ACC112 (cell line): ENCODE measurements around the gene HSDL1.
A peak's percentile ranks its signal among the peaks of the same experiment; 100 is the strongest.

Experiments used
- H2AFZ ChIP-seq: fragments of 200-600 bp; sonication (generic); one replicate; pipeline ENCODE4 v1.6.0; 2017; ENCODE audit warnings: antibody characterized with exemption, low read length; ENCODE audit not compliant: unreplicated experiment
- H3K27ac ChIP-seq: fragments of 200-600 bp; sonication (generic); 2 replicates; pipeline ENCODE4 v1.5.1; 2014; ENCODE audit warnings: low read depth, mild to moderate bottlenecking, antibody characterized with exemption, low read length, moderate library complexity
- H3K27me3 ChIP-seq: fragments of 200-600 bp; sonication (generic); 2 replicates; pipeline ENCODE4 v1.6.1; 2014; ENCODE audit warnings: mild to moderate bottlenecking, antibody characterized with exemption, low read length, moderate library complexity, mixed read lengths; ENCODE audit not compliant: insufficient read depth
- H3K36me3 ChIP-seq: fragments of 200-600 bp; sonication (generic); 2 replicates; pipeline ENCODE4 v1.6.1; 2016; ENCODE audit warnings: mild to moderate bottlenecking, antibody characterized with exemption, low read length, moderate library complexity, mixed read lengths; ENCODE audit not compliant: insufficient read depth
- H3K4me1 ChIP-seq: fragments of 200-600 bp; sonication (generic); one replicate; pipeline ENCODE4 v1.6.1; 2016; ENCODE audit warnings: low read length, mixed read lengths; ENCODE audit not compliant: insufficient read depth, unreplicated experiment, control insufficient read depth
- H3K4me3 ChIP-seq: fragments of 200-600 bp; sonication (generic); 2 replicates; pipeline ENCODE4 v1.5.1; 2014; ENCODE audit warnings: mild to moderate bottlenecking, low read depth, low read length
- H3K79me2 ChIP-seq: fragments of 200-600 bp; sonication (generic); one replicate; pipeline ENCODE4 v1.6.0; 2016; ENCODE audit warnings: low read length; ENCODE audit not compliant: control insufficient read depth, unreplicated experiment, insufficient read depth

HSDL1 gene

DNA sequence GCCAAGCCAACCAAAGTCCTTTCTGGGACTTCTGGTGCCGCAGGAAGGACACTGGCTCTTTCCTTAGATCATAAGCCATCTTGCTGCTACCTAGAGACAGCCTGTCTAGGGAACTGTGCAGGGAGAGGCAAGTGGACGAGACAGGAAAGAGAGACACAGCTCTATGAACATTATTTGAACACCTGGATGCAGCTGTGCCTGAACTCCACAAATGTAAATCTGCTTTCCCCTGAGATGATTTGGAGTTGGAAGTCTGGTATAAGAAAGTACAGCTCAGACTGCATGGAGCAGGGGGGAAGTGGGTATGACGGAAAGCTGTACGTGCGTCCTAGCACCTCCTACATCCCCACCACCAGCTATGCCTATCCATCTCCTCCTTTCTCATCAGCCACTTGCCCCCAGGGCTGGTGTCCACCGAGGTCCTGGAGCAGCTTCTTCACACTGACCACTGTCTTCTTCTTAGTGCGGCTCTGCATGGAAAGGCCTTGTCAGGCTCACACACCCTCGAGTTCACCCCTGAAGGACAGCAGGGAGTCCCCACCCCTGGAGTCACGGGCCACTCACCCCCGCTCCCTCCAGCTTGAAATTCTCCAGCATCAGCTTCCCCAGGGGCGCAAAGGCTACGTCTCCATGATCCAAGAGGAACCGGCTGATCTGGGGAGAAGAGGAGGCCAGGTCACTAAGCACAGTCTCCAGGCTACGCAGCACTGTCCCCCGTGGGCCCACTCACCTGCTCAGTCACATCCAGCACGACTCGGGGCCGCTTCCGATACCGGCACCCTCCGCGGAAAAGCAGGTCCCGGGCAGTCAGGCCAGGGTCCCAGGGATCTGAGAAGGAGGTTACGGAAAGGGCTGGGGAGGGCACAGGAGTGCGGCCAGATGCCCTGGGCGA is 37.9 kb upstream of the HSDL1 start:
- H3K27me3 ChIP-seq: no peaks in the 10 kb centered on the region
- H3K4me1 ChIP-seq: peaks cover 5% of the 10 kb centered on the region
- H3K79me2 ChIP-seq: peaks cover 30% of the 10 kb centered on the region
- H3K4me3 ChIP-seq: no peak overlapping the region
- no peak overlapping the region for H2AFZ ChIP-seq
- peaks cover 10% of the 10 kb centered on the region; the same call in 1 of the 2 replicates for H3K36me3 ChIP-seq
- no peak overlapping the region for H3K27ac ChIP-seq

DNA sequence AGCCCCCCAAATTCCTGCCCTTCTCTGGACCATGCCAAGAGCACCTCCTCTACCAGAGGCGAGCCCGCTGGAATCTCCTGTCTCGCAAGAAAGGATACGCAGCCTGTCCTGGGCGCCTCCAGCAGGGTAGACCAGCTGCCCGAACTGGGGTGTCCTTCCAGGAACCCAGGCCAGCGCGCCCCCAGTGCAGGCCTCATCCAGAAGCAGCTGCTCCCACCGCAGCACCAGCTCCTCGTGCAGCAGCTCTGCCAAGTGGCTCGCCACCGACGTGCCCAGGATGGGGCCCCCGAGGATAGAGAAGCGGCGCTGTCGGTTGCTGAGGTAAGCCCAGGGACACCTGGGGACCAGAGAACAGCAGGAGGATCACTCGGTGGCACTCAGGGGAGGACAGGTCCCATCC is 37.1 kb upstream of the HSDL1 start:
- no peak overlapping the region for H3K27ac ChIP-seq
- peaks cover 13% of the 10 kb centered on the region for H3K4me1 ChIP-seq
- H2AFZ ChIP-seq: no peak overlapping the region
- H3K4me3 ChIP-seq: no peak overlapping the region
- peaks cover 10% of the 10 kb centered on the region; the same call in 1 of the 2 replicates for H3K36me3 ChIP-seq
- H3K79me2 ChIP-seq: peaks cover 30% of the 10 kb centered on the region
- H3K27me3 ChIP-seq: no peaks in the 10 kb centered on the region

DNA sequence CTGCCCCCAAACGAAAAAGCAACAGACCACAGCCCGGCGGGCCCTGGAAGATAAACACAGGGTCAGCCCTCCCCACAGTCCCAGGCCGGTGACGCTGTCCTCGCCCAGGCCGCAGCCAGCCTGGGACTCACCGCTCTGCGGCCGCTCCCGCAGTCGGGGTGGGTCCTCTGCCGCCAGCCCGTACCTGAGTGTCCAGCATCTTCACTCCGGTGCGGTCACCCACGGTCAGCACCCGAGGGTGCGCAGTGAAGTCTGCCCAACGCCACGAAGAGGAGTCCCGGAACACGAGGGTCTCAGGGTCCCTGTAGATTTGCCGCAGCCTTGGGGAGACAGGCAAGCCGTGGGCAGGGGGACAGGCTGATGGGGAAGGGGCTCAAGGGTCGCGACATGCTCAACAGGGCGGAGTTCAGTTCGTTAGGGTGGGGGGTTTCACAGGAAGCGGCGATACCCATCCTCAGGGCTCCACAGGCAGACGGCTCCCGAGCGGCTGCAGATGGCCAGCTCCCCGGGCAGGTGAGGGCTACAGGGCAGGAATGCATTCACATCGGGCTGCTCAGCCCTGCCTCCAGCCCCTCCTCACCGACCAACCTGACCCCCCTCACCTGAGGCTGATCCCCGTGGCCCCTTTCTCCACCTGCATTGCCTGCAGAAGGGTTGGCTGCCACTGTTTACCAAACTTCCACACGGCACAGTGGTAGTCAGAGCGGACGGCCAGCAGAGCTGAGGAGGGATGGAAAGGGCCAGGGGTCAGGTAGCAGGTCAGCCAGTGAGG is 36.4 kb upstream of the HSDL1 start:
- Histone ChIP-seq H3K27me3 (no peaks in the 10 kb centered on the region), H3K4me3 (no peak overlapping the region), H3K79me2 (peaks cover 26% of the 10 kb centered on the region), H3K27ac (no peak overlapping the region), H2AFZ (no peak overlapping the region), H3K4me1 (peaks cover 21% of the 10 kb centered on the region), H3K36me3 (peaks cover 10% of the 10 kb centered on the region; the same call in 1 of the 2 replicates)

DNA sequence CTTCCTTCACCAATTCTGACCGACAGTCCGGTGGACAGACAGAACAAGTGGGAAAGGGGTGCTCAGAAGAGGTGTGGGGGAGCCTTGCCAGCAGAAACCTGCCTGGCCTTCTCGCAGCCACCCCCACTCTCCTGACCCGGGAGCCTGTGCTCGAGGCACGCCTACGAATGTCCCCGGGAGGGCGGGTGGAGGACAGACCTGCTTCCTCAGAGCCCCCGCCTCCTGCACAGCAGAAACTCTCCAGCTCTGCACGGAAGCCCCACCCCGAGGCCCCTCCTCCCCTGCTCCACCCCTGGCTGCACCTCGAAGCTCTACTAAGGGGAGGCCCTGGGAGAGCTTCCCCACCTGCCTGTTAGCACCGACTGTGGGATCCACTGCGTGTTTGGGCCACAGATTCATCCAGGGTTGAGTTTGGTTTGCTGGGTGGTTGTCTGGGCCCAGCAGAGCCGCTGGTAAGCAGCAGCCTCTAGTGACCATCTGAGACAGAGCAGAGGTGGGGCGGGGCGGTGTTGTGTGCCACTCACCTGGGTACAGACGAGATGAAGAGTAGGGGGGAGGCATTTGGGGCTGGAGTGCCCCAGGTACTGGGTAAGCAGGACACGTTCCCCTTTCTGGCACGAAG is 35.7 kb upstream of the HSDL1 start:
- no peak overlapping the region for H2AFZ ChIP-seq
- peaks cover 24% of the 10 kb centered on the region for H3K4me1 ChIP-seq
- H3K27me3 ChIP-seq: no peaks in the 10 kb centered on the region
- peaks cover 19% of the 10 kb centered on the region for H3K79me2 ChIP-seq
- H3K4me3 ChIP-seq: no peak overlapping the region
- H3K27ac ChIP-seq: no peak overlapping the region
- H3K36me3 ChIP-seq: peaks cover 10% of the 10 kb centered on the region; the same call in 1 of the 2 replicates

DNA sequence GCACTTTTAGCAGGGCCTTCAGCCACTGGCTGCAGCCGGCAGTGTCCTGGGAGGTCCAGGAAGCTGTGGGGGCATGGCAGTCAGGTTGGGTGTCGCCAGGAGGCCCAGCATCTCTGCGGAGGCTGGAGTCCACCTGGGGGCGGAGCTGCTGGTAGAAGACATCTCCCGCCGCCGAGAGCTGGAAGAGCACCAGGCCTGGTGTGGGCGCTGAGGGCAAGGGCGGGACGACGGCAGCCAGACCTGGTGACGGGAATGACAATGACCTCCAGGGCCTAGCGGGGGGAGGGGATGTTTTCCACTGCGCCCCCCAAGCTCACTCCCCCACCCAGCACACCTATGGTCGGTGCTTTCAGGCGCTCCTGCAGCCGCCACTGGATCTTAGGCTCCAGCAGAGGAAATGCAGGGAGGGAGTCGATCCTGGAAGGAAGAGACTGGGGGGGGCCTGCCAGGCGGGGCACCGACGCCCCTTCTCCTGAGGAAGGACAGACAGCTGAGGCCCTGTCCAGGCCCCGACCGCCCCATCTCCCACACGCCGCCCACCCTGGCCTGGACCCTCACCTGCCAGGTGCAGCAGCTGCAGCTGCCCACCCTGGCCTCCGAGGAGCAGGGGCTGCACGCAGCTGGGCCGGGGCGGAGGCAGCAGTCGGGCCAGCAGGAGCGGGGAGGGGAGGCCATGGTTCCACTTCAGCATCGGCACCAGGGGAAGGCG is 34.8 kb upstream of the HSDL1 start:
- no peaks in the 10 kb centered on the region for H3K27me3 ChIP-seq
- no peak overlapping the region for H3K27ac ChIP-seq
- no peak overlapping the region for H2AFZ ChIP-seq
- H3K79me2 ChIP-seq: peaks cover 13% of the 10 kb centered on the region
- peaks cover 24% of the 10 kb centered on the region for H3K4me1 ChIP-seq
- peaks cover 10% of the 10 kb centered on the region; the same call in 1 of the 2 replicates for H3K36me3 ChIP-seq
- H3K4me3 ChIP-seq: no peak overlapping the region

DNA sequence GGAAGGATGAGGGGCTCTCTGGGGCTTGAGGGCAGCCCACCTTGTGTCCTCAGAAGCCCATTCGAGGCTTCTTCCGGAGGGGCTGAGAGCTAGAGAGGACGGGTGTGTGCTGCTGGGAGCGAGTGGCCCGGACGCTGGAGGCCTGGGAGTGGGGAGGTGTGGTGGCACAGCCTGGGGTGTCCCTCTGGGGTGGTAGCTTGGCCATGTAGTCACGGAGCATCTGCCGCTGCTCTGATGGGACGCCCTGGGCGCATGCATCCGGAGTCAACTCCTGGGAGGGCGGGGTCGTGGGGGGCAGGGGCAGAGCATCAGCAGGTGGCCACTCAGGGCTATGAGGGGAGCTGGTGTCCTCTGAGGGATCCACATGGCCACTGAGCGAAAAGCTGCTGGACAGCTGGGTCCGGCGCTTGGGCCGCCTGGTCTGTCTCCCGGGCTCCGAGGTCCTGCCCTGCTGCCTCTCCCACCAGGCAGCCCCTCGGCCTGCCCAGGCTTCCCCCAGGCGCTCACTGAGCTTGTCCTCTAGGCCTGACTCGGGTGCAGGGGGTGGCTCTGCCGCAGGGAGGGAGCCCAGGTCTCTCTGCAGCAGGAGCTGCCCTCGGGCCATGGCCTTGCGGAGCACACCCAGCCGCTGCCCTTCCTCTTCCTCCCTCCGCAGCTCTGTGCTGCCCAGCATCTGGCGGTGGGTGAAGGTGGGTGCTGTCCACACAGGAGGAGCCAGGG is 34.1 kb upstream of the HSDL1 start:
- Histone ChIP-seq H3K27ac (no peak overlapping the region), H3K4me1 (peaks cover 24% of the 10 kb centered on the region), H3K4me3 (no peak overlapping the region), H3K36me3 (peaks cover 10% of the 10 kb centered on the region; the same call in 1 of the 2 replicates), H3K27me3 (no peaks in the 10 kb centered on the region), H2AFZ (no peak overlapping the region), H3K79me2 (peaks cover 7% of the 10 kb centered on the region)

DNA sequence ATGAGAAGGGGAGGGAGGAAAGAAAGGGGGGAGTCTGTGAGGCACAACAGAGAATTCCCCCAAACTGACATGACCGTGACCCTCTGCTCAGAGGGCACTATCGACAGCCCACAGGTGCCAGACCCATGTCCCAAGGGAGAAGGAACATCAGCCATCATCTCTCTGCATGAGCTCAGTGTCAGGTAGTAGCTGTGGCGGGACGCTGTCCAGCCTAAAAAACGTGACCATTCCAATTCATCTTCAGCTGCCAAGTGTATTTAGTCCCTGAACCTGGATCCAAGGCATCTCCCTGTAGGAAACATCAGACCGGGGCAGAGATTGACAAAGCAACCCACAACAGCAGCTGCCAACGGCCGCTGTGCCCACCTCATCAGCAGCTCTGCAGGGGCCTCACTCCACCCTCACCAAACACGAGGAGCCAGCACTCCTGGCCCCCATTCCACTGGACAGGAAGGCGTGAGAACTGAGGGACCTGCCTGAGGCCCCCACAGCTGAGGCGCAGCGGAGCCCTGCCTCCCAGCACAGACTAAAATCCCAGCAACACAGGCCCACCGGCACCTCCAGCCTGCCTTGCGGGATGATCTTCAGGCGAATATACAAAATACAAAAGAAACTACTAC is 33.3 kb upstream of the HSDL1 start:
- Histone ChIP-seq H3K79me2 (peaks cover 1% of the 10 kb centered on the region), H3K4me1 (peaks cover 24% of the 10 kb centered on the region), H3K36me3 (peaks cover 10% of the 10 kb centered on the region; the same call in 1 of the 2 replicates), H3K27me3 (no peaks in the 10 kb centered on the region), H2AFZ (no peak overlapping the region), H3K27ac (no peak overlapping the region), H3K4me3 (no peak overlapping the region)

DNA sequence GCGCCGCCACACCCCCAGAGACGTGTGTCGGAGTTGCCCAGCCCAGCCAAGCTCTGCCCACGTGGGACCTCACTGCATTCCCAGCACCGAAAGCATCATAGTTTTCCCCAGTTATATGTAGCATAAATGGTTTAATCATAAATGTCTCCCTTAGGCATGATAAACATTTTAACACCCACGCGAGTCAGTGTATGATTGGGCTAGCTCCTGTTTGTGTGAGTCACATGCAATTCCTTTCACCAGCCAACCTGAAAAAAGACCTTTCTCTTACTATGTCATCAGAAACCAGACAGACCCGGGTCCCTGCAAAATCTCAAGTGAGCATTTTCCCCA is 32.7 kb upstream of the HSDL1 start:
- Histone ChIP-seq H3K4me1 (peaks cover 24% of the 10 kb centered on the region), H3K27ac (peak overlapping the region; percentile 30; the same call in 1 of the 2 replicates), H3K79me2 (no peaks in the 10 kb centered on the region), H3K4me3 (no peak overlapping the region), H2AFZ (no peak overlapping the region), H3K36me3 (peaks cover 7% of the 10 kb centered on the region; the same call in 1 of the 2 replicates), H3K27me3 (no peaks in the 10 kb centered on the region)

DNA sequence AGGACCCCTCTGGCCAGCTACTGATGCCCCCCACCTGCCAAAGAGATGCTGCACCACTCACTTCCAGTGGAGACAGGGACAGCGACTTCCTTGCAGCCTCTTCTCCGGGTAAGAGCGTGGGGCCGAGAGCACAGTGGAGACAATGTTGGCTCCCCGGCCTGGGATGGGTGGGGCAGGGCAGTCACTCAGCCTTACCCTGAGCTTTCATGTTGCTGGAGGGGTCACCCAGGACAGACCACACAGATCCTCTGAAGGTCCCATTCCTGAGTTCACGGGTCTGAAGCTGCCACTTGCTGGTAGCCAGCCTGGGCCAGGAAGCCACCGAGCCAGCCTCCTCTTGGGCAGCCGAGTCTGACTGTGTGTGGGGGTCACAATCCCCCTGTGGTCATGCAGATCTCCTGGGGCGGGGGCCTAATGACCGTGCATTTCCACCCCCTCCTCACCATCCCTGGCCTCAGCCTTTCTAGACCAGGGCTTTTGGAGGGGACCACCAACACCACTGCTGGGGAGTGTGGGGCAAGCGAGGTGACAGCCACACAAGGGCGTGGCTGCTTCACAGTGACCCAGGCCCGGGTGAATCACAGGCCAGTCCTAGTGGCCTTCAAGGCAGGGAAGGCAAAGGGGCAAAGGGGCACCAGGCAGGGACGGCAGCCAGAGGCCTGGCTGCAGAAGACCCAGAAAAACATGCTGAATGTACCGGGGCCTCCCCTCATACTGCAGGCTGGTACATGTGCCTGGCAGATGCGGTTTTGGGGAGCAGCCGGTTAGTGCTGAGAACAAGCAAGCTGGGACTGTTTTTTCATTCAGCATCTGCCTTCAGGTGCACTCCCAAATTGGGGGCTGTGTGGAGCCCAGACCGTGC is 31.4 kb upstream of the HSDL1 start:
- Histone ChIP-seq H3K4me1 (peaks cover 24% of the 10 kb centered on the region), H3K4me3 (peak overlapping the region; percentile 24; the same call in 1 of the 2 replicates), H3K36me3 (no peaks in the 10 kb centered on the region), H3K27ac (no peak overlapping the region), H3K79me2 (no peaks in the 10 kb centered on the region), H3K27me3 (no peaks in the 10 kb centered on the region), H2AFZ (no peak overlapping the region)
